SK-N-SH treated with all-trans-retinoic acid at 6 μM for 48 hours (cell line): ENCODE data around the gene SLAMF8.

Experiments
- ATAC-seq: fragments of 200-7000 bp; cut with Tn5 transposase; 3 replicates; pipeline ENCODE4 v1.9.1; 2020; ENCODE audit warnings: mild to moderate bottlenecking, moderate library complexity
- CREB5 ChIP-seq: fragments of 250-450 bp; sonication (Bioruptor Pico); IDR thresholded peaks from 2 replicates; pipeline ENCODE4 v1.5.1; 2020; ENCODE audit warnings: low read depth, mild to moderate bottlenecking, moderate library complexity
- CSDC2 ChIP-seq: fragments of 250-450 bp; sonication (Bioruptor Pico); IDR thresholded peaks from 2 replicates; pipeline ENCODE4 v1.5.0; 2020; ENCODE audit warnings: mild to moderate bottlenecking, moderate library complexity
- ESRRG ChIP-seq: fragments of 250-450 bp; sonication (Bioruptor Pico); IDR thresholded peaks from 2 replicates; pipeline ENCODE4 v1.6.1; 2021; ENCODE audit warnings: mild to moderate bottlenecking
- ISL1 ChIP-seq: fragments of 250-450 bp; sonication (Bioruptor Pico); IDR thresholded peaks from 2 replicates; pipeline ENCODE4 v2.1.2; 2022; ENCODE audit warnings: mild to moderate bottlenecking, moderate library complexity
- OSR1 ChIP-seq: fragments of 250-450 bp; sonication (Bioruptor Pico); IDR thresholded peaks from 2 replicates; pipeline ENCODE4 v1.8.0; 2022; ENCODE audit warnings: moderate library complexity, mild to moderate bottlenecking, inconsistent platforms
- PATZ1 ChIP-seq: fragments of 250-450 bp; sonication (Bioruptor Pico); IDR thresholded peaks from 2 replicates; pipeline ENCODE4 v1.8.0; 2020; ENCODE audit warnings: mild to moderate bottlenecking, moderate library complexity, borderline replicate concordance
- POU6F1 ChIP-seq: fragments of 250-450 bp; sonication (Bioruptor Pico); IDR thresholded peaks from 2 replicates; pipeline ENCODE4 v1.8.0; 2021; ENCODE audit warnings: low read depth, mild to moderate bottlenecking, moderate library complexity, borderline replicate concordance
- PPARA ChIP-seq: fragments of 250-450 bp; sonication (Bioruptor Pico); IDR thresholded peaks from 2 replicates; pipeline ENCODE4 v1.5.0; 2020; ENCODE audit warnings: mild to moderate bottlenecking, borderline replicate concordance
- SNAI2 ChIP-seq: fragments of 250-450 bp; sonication (Bioruptor Pico); IDR thresholded peaks from 2 replicates; pipeline ENCODE4 v1.5.0; 2020; ENCODE audit warnings: mild to moderate bottlenecking, moderate library complexity
- TSHZ2 ChIP-seq: fragments of 250-450 bp; sonication (Bioruptor Pico); IDR thresholded peaks from 2 replicates; pipeline ENCODE4 v1.5.0; 2020; ENCODE audit warnings: mild to moderate bottlenecking, moderate library complexity
- ZFP3 ChIP-seq: fragments of 250-450 bp; sonication (Bioruptor Pico); IDR thresholded peaks from 2 replicates; pipeline ENCODE4 v1.5.0; 2020; ENCODE audit warnings: mild to moderate bottlenecking, moderate library complexity
- ZFP30 ChIP-seq: fragments of 450-650 bp; formaldehyde crosslinking; IDR thresholded peaks from 2 replicates; pipeline ENCODE4 v1.5.0; 2022; ENCODE audit warnings: mild to moderate bottlenecking, moderate library complexity
- ZNF565 ChIP-seq: fragments of 450-650 bp; formaldehyde crosslinking; conservative IDR thresholded peaks from 2 replicates; pipeline ENCODE4 v1.5.0; 2020; ENCODE audit warnings: low read depth, mild to moderate bottlenecking, moderate library complexity
- ZNF70 ChIP-seq: fragments of 450-650 bp; formaldehyde crosslinking; IDR thresholded peaks from 2 replicates; pipeline ENCODE4 v1.5.0; 2020; ENCODE audit warnings: mild to moderate bottlenecking, moderate library complexity
- ZNF8 ChIP-seq: fragments of 450-650 bp; formaldehyde crosslinking; IDR thresholded peaks from 2 replicates; pipeline ENCODE4 v1.5.0; 2020; ENCODE audit warnings: mild to moderate bottlenecking, moderate library complexity

The SLAMF8 gene

GRCh38 chr1:159802111-159802510 lies 24.6 kb upstream of the SLAMF8 start, which contains the start of gene FCRL6:
Gene FCRL6 (plus strand): TSS chr1:159802360. CDS start chr1:159802425, 65 bp downstream.
- TF ChIP-seq ZNF565 (CRISPR knock-in tag) = no peak
- TF ChIP-seq, all 23 proteins: peak for 0
- no peak for ATAC-seq

- no peak for ATAC-seq
- no peak for TF ChIP-seq CSDC2 (CRISPR knock-in tag)
- TF ChIP-seq ZFP30 = no peak
- no peak for TF ChIP-seq ESRRG (CRISPR knock-in tag)
- no peak for TF ChIP-seq PPARA (CRISPR knock-in tag)
- TF ChIP-seq ZFP3 (CRISPR knock-in tag) = no peak
Observed at GRCh38 chr1:159803956-159804689, 22.6 kb upstream of the SLAMF8 start.

GRCh38 chr1:159804924-159805323 lies 21.7 kb upstream of the SLAMF8 start:
- ATAC-seq = no peak; the same call in 2 of the 3 replicates
- no peak for TF ChIP-seq CSDC2 (CRISPR knock-in tag)
- TF ChIP-seq ZNF70 (CRISPR knock-in tag) = no peak

- no peak for ATAC-seq
- TF ChIP-seq OSR1 (CRISPR knock-in tag) (no peak), CREB5 (CRISPR knock-in tag) (no peak), ZFP3 (CRISPR knock-in tag) (no peak), ZNF565 (CRISPR knock-in tag) (no peak)
Observed at GRCh38 chr1:159815926-159816325, 10.7 kb upstream of the SLAMF8 start.

- TF ChIP-seq ESRRG (CRISPR knock-in tag) (no peak), ZNF565 (CRISPR knock-in tag) (no peak), PPARA (CRISPR knock-in tag) (no peak), POU6F1 (CRISPR knock-in tag) (no peak), SNAI2 (CRISPR knock-in tag) (no peak), ISL1 (CRISPR knock-in tag) (no peak), PATZ1 (CRISPR knock-in tag) (no peak), TSHZ2 (CRISPR knock-in tag) (no peak), ZNF8 (no peak), CREB5 (CRISPR knock-in tag) (no peak)
- no peak for ATAC-seq
Observed at GRCh38 chr1:159817276-159818041, 9.2 kb upstream of the SLAMF8 start.
